Caco-2 (cell line): ENCODE data around the gene HS1BP3. TPM values are rescaled to one million over a fixed set of nuclear protein-coding genes. Genes with fewer than 3 reads are reported as not detected.

Source experiments
- BruUV-seq: library from RNA; stranded (reverse); fragments of 400-500 nt; replicated peaks from 2 replicates; lab custom pipeline; 2021; lab: Mats Ljungman, UMichigan
- CTCF ChIA-PET: fragments of 300-600 bp; sonication (Branson Sonifier 250); formaldehyde crosslinking; loops from one replicate; lab custom pipeline; 2022; ENCODE audit warnings: antibody characterized with exemption; lab: Charles Lee
- POLR2A ChIA-PET: fragments of 300-600 bp; sonication (Branson Sonifier 250); formaldehyde crosslinking; loops from one replicate; lab custom pipeline; 2022; ENCODE audit warnings: antibody characterized with exemption; lab: Charles Lee
- DNase-seq, 2 experiments: peaks; one replicate each; pipeline versions ENCODE4 v3.0.0 to v3.0.0-alpha.2; 2020 to 2022
- H3K27me3 ChIP-seq: replicated peaks from 2 replicates; pipeline ENCODE4 v1.6.0; 2011; ENCODE audit warnings: low read length; ENCODE audit not compliant: control insufficient read depth, insufficient read depth
- H3K36me3 ChIP-seq: 2 replicates; pipeline ENCODE4 v1.5.1; 2011; ENCODE audit warnings: low read length; ENCODE audit not compliant: control insufficient read depth, insufficient read depth
- H3K4me1 ChIP-seq: fragments of 250-450 bp; sonication (Bioruptor Pico); 2 replicates; pipeline ENCODE4 v1.5.1; 2020; ENCODE audit warnings: mild to moderate bottlenecking
- H3K4me3 ChIP-seq: 2 replicates; pipeline ENCODE4 v1.5.1; 2011; ENCODE audit warnings: low read depth, mild to moderate bottlenecking, control low read depth, low read length
- H3K9me3 ChIP-seq: fragments of 250-450 bp; sonication (Bioruptor Pico); 2 replicates; pipeline ENCODE4 v1.5.1; 2020; ENCODE audit warnings: mild to moderate bottlenecking, moderate library complexity
- H3K27ac Mint-ChIP-seq: one replicate; pipeline ENCODE4 v1.8.0; 2022; ENCODE audit warnings: mixed read lengths; ENCODE audit not compliant: unreplicated experiment
- H3K27me3 Mint-ChIP-seq: one replicate; pipeline ENCODE4 v1.8.0; 2022; ENCODE audit warnings: mixed read lengths; ENCODE audit not compliant: insufficient read depth, unreplicated experiment
- H3K36me3 Mint-ChIP-seq: one replicate; pipeline ENCODE4 v1.8.0; 2022; ENCODE audit warnings: mild to moderate bottlenecking, mixed read lengths; ENCODE audit not compliant: insufficient read depth, unreplicated experiment
- H3K4me1 Mint-ChIP-seq: one replicate; pipeline ENCODE4 v1.8.0; 2022; ENCODE audit warnings: low read depth, mixed read lengths; ENCODE audit not compliant: unreplicated experiment
- H3K4me3 Mint-ChIP-seq: one replicate; pipeline ENCODE4 v1.8.0; 2022; ENCODE audit warnings: mild to moderate bottlenecking, moderate library complexity, mixed read lengths; ENCODE audit not compliant: unreplicated experiment
- H3K9me3 Mint-ChIP-seq: one replicate; pipeline ENCODE4 v1.8.0; 2022; ENCODE audit warnings: mixed read lengths; ENCODE audit not compliant: unreplicated experiment
- CTCF ChIP-seq, 2 experiments: fragments of 200-600 bp in 1 of 2; IDR thresholded peaks; 1 replicate in 1 of 2; 2 replicates in 1 of 2; pipeline versions ENCODE4 v1.5.1 to v1.8.0; 2011 to 2022; ENCODE audit warnings: antibody characterized with exemption in 1 of 2, control low read depth in 1 of 2, inconsistent platforms in 1 of 2, low read depth in 1 of 2, low read length in 1 of 2, mild to moderate bottlenecking in 1 of 2, moderate library complexity in 1 of 2; ENCODE audit not compliant: insufficient read depth in 1 of 2, severe bottlenecking in 1 of 2, unreplicated experiment in 1 of 2
- intact Hi-C: fragments of 100-400 bp; cut with micrococcal nuclease; formaldehyde crosslinking; loops from one replicate; pipeline ENCODE4 v1.10.0; 2022; ENCODE audit not compliant: unreplicated experiment
- total RNA-seq: library from RNA; stranded (reverse); gene quantifications from 2 replicates; pipeline ENCODE4 v1.2.3, GENCODE V29; 2022

The HS1BP3 gene
- total RNA-seq, 1 experiment from 2014 or later = 31.1 TPM

- DNase-seq = no peak
- POLR2A ChIA-PET = no interaction called here
- Mint-ChIP-seq H3K27ac (no peak overlapping the region), H3K4me1 (peaks cover 24% of the 10 kb centered on the region), H3K9me3 (no peaks in the 10 kb centered on the region), H3K36me3 (peaks cover 36% of the 10 kb centered on the region), H3K4me3 (no peak overlapping the region), H3K27me3 (no peaks in the 10 kb centered on the region)
- TF ChIP-seq CTCF (IDR thresholded peaks at IDR 0.05; ENCODE audit: insufficient read depth in 1 of 2, low read depth in 1 of 2, low read length in 1 of 2, severe bottlenecking in 1 of 2, unreplicated experiment in 1 of 2) = no peak
- H3K27me3 ChIP-seq = no peaks in the 10 kb centered on the region; the same call in 1 of the 2 replicates
- H3K4me3 ChIP-seq = no peak overlapping the region
- H3K36me3 ChIP-seq = no peaks in the 10 kb centered on the region
- no TSS peak for BruUV-seq
- H3K4me1 ChIP-seq = peaks cover 21% of the 10 kb centered on the region
- H3K9me3 ChIP-seq = no peaks in the 10 kb centered on the region
- CTCF ChIA-PET = interaction anchor here (0.6 kb wide), 1 partner anchor 209 kb away, joined by 3 read pairs; no protein-coding TSS in a partner anchor
- intact Hi-C loops = no loop called here
Measured at GRCh38 chr2:20671736-20672080, 20.8 kb upstream of the HS1BP3 start.

GRCh38 chr2:20671036-20671735 lies 20.3 kb upstream of the HS1BP3 start:
- Histone ChIP-seq H3K27me3 (no peaks in the 10 kb centered on the region; the same call in 1 of the 2 replicates), H3K4me1 (peaks cover 20% of the 10 kb centered on the region), H3K4me3 (no peak overlapping the region), H3K36me3 (no peaks in the 10 kb centered on the region), H3K9me3 (no peaks in the 10 kb centered on the region)
- Mint-ChIP-seq H3K27ac (no peak overlapping the region), H3K27me3 (no peaks in the 10 kb centered on the region), H3K4me1 (peaks cover 19% of the 10 kb centered on the region), H3K9me3 (no peaks in the 10 kb centered on the region), H3K36me3 (peaks cover 32% of the 10 kb centered on the region), H3K4me3 (no peak overlapping the region)
- no peak for DNase-seq
- intact Hi-C loops = no loop called here
- CTCF ChIA-PET = interaction anchor here (0.6 kb wide), 1 partner anchor 210 kb away, joined by 3 read pairs; no protein-coding TSS in a partner anchor
- no TSS peak for BruUV-seq
- no peak for TF ChIP-seq CTCF (IDR thresholded peaks at IDR 0.05; ENCODE audit: insufficient read depth in 1 of 2, low read depth in 1 of 2, low read length in 1 of 2, severe bottlenecking in 1 of 2, unreplicated experiment in 1 of 2)
- POLR2A ChIA-PET = no interaction called here

GRCh38 chr2:20670315-20671035 lies 19.6 kb upstream of the HS1BP3 start:
- POLR2A ChIA-PET = no interaction called here
- H3K27ac Mint-ChIP-seq = no peak overlapping the region

More at GRCh38 chr2:20670315-20671035, 19.6 kb upstream of the HS1BP3 start:
- BruUV-seq = no TSS peak
- peaks cover 24% of the 10 kb centered on the region for H3K36me3 Mint-ChIP-seq
- no peaks in the 10 kb centered on the region for H3K9me3 ChIP-seq
- no peaks in the 10 kb centered on the region for H3K27me3 Mint-ChIP-seq
- H3K36me3 ChIP-seq = no peaks in the 10 kb centered on the region
- CTCF ChIA-PET = interaction anchor here (0.8 kb wide), 1 partner anchor 15 kb away, joined by 4 read pairs; no protein-coding TSS in a partner anchor
- intact Hi-C loops = no loop called here
- no peaks in the 10 kb centered on the region; the same call in 1 of the 2 replicates for H3K27me3 ChIP-seq
- peaks cover 12% of the 10 kb centered on the region for H3K4me1 Mint-ChIP-seq
- H3K4me3 ChIP-seq = no peak overlapping the region
- no peak for DNase-seq
- no peaks in the 10 kb centered on the region for H3K9me3 Mint-ChIP-seq
- peaks cover 19% of the 10 kb centered on the region for H3K4me1 ChIP-seq
- TF ChIP-seq CTCF (IDR thresholded peaks at IDR 0.05; ENCODE audit: insufficient read depth in 1 of 2, low read depth in 1 of 2, low read length in 1 of 2, severe bottlenecking in 1 of 2, unreplicated experiment in 1 of 2) = no peak
- no peak overlapping the region for H3K4me3 Mint-ChIP-seq
